NCI-H510A (cell line): ENCODE results near the gene DYNC1LI1.

ENCODE experiments used
- DNase-seq: peaks from one replicate; lab custom pipeline; 2025; lab: John Stamatoyannopoulos, UW

The DYNC1LI1 gene

DNA sequence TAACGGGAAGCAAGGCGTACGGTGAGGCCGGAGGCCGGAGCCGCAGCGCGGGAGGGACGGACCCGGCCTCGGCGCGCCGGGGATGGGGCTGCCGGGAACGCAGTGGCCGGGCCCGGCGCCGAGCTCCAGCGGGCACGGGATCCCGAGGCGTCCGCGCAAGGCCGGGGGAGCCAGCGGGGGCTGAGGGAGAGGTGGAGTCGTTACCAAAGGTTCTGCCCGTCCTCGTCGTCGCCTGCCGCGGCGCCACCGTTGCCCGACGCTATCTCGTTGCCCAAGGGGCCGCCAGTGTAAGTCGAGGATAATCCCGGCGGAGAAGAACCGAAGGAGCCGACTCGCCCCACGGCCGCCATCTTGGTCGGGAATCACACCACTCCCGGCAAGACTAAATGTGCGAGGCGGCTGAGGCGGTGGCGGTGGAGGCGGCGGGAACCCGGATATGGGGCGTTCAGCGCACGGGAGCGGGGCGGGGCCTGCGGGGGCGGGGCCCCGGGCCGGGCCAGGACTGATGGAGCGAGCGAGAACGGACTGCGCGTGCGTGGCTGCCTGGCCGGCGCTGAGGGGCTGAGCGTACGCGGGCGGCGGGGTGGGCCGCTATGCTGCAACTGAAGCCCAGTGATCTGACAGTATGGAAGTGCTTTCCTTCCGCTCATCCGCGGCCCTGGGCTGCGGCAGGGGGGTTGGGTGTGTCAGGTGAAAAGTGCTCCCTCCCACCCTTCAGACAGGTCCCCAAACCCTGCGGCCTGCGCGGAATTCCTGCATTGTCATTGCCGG, at the start of gene DYNC1LI1:
Gene DYNC1LI1, minus strand, starts transcription at position 438 of the 771 bp plus-strand sequence. Its CDS starts 88 bp downstream, at position 350.
- peak; percentile 68 for DNase-seq

DNA sequence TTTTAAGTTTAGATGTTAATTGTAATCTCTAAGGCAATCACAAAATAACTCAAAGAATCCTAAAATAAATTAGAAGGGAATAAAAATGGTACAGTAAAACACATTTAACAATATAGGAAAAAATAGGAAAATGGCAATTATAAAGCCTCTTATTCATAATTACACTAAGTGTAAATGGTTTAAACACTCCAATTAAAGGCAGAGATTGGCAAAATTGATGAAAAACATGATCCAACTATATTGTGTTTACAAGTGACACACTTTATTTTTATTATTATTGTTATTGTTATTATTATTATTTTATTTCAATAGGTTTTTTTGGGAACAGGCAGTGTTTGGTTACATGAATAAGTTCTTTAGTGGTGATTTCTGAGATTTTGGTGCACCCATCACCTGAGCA, 48.7 kb upstream of the DYNC1LI1 start:
- DNase-seq: no peak

GRCh38 chr3:32616267-32616962, 45.8 kb upstream of the DYNC1LI1 start:
- DNase-seq: no peak

GRCh38 chr3:32614956-32615355, 44.3 kb upstream of the DYNC1LI1 start:
- DNase-seq: no peak

GRCh38 chr3:32613183-32613582, 42.5 kb upstream of the DYNC1LI1 start:
- DNase-seq: no peak

GRCh38 chr3:32612547-32612946, 41.9 kb upstream of the DYNC1LI1 start:
- no peak for DNase-seq

DNA sequence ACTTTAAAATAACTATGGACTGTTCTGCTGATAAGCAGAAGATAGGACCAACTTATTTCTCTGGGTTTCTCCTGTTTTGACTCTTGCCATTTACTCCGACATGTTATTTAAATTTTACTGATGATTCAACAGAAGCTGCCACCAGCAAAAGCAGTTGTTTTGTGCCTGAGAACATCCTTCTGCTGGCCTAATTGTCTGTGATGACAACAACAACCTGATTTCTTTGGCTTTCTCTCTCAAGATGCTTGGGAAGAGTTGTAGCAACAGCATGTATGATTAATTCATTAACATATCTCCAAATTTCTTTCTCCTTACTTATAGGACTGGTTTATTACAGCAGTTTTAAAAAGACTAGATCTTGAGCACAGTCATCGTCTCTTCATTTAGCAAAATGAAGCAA, 36.9 kb upstream of the DYNC1LI1 start:
- DNase-seq: no peak

DNA sequence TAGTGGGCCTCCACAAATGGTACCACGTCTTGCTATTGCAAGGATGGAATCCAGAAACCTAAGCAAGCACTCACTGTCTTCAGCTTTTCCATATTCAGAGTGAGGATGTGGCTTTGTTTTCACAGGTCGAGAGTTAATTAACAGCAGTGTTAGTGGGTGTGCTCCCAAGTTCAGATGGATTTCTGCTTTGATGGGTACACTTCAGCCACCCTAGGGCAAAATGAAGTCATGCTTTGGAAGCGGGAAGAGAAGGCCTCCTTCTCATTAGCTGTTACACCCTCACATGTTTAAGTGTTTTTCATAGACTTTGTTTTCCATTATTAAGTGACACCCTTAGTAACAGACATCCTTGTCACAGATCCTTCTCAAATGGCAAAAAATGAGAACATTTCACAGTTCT, 36.3 kb upstream of the DYNC1LI1 start:
- DNase-seq: no peak

DNA sequence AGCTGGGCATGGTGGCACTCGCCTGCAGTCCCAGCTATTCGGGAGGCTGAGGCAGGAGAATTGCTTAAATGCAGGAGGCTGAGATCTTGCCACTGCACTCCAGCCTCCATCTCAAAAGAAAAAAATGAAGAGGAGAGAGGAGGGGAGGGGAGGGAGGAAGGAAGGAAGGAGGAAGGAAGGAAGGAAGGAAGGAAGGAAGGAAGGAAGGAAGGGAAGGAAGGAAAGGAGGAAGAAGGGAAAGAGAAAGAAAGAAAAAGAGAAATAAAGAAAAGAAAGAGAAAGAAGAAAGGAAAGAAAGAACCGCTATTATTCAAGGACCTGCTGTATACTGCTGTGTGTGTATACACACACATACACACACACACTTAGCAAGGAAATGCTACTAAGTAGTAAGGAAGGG, 35.6 kb upstream of the DYNC1LI1 start:
- no peak for DNase-seq

GRCh38 chr3:32603064-32603463, 32.4 kb upstream of the DYNC1LI1 start:
- no peak for DNase-seq

- no peak for DNase-seq
These were observed 31.5 kb upstream of the DYNC1LI1 start for GRCh38 chr3:32602206-32602605.

- no peak for DNase-seq
These were observed 31.1 kb upstream of the DYNC1LI1 start for GRCh38 chr3:32601722-32602121.

- no peak for DNase-seq
These were observed 27.0 kb upstream of the DYNC1LI1 start for GRCh38 chr3:32597656-32598055.

DNA sequence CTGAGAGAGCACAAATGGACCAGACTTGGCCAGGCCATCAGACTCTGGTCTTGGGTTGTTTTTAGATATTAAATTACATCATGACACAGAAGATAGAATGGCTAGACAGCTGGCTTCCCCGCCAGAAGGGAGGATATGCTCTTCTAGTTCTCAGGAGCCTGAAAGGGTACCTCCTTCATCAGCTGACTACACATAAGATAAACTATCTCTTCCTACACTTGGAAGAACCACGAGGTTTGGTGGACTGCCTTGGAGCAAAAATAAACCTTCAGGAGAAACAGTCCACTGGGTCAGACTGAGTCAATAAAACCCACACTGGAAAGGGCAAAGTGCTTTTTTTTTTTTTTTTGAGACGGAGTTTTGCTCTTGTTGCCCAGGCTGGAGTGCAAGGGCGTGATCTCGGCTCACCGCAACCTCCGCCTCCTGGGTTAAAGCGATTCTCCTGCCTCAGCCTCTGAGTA, 26.3 kb upstream of the DYNC1LI1 start:
- no peak for DNase-seq

DNA sequence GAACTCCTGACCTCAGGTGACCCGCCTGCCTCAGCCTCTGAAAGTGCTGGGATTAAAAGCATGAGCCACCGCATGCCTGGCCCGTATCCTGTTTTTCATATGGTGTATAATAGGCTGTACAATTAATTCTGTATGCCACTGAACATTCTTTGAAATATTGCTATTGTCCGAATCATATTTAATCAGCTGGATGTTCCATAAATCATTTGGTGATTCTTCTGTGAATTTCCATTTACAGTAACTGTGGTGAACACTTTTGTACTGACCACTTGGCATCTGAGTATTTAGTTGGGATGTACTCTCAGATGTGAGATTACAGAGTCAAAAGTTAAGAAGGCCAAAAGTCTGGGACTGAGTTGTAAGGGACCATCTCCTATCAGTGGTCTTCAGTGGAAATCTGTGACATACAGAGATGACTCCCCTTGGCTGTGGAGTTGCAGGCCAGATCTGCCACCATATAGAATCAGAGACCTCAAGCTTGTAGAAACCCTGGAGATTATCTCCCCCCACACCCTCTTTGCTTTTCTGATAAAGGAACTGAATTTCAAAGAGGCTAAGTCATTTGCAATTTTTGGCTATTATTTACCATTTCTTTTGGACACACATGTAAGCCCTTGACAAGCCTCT, 25.7 kb upstream of the DYNC1LI1 start:
- DNase-seq: no peak

DNA sequence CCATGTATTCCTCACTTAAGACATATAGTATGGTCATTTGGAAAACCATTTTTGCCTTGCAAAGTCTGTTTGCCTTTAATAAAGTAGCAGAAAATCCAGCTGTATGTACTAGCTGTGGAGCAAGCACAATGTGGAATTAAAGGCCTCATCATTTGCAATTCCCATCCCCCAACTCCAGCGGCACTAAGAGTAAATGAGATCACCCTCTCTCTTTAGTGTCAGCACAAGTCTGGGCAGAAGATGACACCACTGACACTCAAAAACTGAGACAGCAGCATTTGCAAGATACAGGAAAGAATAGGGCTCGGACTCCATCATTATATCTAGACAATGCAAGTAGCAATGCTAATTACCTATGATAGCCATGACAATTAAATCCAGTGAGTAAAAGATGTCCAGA, 24.7 kb upstream of the DYNC1LI1 start:
- peak; percentile 13 for DNase-seq

- DNase-seq: no peak
These were observed 23.4 kb upstream of the DYNC1LI1 start for GRCh38 chr3:32593903-32594525.

DNA sequence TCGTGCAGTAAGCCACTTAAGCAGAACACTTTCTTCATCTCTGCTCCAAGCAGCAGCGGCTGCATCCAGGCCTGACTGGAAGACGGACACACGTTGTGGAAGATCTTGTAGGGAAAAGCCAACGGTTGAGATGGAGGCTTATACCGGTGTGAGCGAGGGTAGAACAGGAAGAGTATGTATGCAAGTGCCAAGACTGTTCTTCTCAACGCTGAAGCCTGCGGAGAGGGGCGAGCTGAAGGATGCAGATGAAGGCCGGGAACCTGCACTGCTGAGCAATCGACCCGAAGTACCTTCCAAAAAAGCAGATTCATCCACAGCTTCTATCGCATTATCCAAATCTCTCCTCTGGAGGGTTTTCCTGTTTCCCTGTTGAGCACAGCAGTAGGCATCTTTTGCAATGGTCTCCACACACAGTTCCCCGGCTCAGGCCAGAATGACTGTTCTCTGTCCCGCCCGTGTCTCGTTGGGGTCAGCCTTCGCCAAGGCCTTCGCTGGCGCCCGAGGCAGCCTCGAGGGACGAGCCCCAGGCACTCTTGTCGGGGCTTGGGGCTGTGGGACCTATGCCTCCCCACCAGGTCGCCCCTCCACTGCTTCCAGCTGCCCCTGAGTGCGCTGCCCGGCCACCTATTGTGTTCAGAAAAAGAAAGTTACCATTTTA, 22.2 kb upstream of the DYNC1LI1 start:
- no peak for DNase-seq

GRCh38 chr3:32592011-32592410, 21.4 kb upstream of the DYNC1LI1 start:
- DNase-seq: peak; percentile 8

GRCh38 chr3:32591186-32591585, 20.5 kb upstream of the DYNC1LI1 start:
- DNase-seq: no peak

- DNase-seq: no peak
These were observed 15.7 kb upstream of the DYNC1LI1 start for GRCh38 chr3:32586356-32586755.

GRCh38 chr3:32584660-32585059, 14.0 kb upstream of the DYNC1LI1 start:
- no peak for DNase-seq
